ENCODE measurements around the gene PPCDC.
A peak's percentile ranks its signal among the peaks of the same experiment; 100 is the strongest.

The PPCDC gene

DNA sequence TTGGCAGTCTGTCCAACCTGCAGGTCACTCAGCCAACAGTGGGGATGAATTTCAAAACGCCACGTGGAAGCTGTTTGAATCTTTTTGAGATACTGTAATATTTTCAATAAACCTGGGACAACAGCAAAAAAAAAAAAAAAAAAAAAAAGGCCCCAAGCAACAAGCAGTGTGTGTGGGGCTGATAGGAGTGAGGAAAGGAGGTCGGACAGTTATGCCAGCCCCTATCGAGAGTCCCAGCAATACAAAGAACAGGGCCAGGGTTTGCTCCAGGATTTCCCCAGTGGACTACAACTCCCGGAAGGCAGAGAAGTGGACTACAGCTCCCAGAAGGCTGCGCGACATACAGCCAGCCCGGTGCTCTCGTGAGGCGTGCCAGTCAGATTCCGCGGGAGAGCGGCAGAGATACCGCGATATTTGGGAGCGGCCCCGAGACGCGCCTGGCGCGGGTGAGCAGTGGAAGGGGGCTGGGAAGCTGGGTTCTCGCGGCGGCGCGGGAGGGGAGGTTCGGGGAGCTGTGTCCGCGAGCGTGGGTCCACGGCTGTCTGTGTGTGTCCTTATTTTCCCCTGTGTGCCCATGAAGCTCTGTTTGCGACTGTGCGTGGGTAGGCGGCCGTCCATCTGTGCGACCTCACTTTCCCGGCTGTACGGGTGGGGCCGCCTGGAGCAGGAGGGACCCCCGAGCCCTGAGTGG is at the start of gene PPCDC:
Gene PPCDC (plus strand): TSS at position 410 of the 691 bp plus-strand sequence. CDS start 4,729 bp downstream, outside the sequence.
- DNase-seq (ENCODE audit: low read depth): peak; percentile 96

DNA sequence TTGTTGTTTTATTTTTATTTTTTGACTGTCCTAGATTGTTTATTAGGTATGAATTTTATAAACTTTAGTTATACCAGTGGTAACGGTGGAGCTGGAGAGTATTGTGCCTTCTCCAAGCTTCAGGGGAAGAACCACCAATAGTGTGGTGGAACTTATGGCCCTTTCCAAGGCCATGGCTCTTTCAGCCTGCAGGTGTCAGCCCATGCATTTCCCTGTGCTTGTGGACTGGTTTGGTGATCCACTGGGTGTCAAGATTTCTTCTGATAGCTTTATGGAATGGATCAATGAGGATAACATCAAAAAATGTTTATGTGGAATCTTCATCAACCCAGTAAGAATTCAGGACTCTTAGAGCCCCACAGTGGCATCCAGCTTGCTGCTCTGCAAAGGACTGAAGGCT is 47.2 kb upstream of the PPCDC start:
- no peak for DNase-seq (ENCODE audit: low read depth)

- peak; percentile 55 for DNase-seq (ENCODE audit: low read depth)
These were observed 45.8 kb upstream of the PPCDC start for GRCh38 chr15:74977599-74977998.

DNA sequence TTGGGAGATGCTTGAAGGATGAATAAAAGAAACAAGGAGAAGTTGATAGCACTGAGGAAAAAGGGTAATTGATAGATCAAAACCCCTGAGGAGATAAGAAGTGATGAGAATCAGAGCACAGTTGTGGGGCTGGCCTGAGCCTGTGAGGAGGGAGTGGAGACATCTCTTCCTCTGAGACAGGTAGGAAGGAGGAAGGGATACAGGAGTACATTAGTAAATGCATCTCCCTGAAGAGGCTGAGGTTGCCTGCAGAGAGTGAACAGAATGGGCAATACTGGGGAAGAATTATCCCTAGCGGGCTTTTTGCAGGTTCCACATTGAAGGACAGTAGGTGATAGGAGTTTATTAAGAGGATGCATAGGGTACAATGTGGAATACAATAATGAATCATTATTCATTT is 45.3 kb upstream of the PPCDC start:
- DNase-seq (ENCODE audit: low read depth): no peak

GRCh38 chr15:74978503-74978902 is 44.9 kb upstream of the PPCDC start:
- peak; percentile 50 for DNase-seq (ENCODE audit: low read depth)

DNA sequence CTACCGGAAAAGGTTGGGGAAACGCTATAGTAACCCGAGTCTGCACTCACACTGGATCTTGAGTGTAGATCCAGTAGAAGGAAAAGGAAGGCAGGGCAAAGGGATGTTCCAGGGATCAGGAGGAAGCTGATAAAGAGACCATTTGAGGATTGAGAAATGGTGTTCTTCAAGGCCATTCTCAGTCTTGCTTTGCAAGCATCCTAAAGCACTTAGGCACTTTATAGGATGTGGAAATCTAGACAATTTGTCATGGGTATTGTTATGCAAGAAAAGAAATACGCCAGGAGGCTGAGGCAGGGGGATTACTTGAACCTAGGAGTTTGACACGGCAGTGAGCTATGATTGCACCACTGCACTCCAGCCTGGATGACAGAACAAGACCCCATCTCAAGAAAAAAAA is 41.2 kb upstream of the PPCDC start:
- DNase-seq (ENCODE audit: low read depth): no peak

DNA sequence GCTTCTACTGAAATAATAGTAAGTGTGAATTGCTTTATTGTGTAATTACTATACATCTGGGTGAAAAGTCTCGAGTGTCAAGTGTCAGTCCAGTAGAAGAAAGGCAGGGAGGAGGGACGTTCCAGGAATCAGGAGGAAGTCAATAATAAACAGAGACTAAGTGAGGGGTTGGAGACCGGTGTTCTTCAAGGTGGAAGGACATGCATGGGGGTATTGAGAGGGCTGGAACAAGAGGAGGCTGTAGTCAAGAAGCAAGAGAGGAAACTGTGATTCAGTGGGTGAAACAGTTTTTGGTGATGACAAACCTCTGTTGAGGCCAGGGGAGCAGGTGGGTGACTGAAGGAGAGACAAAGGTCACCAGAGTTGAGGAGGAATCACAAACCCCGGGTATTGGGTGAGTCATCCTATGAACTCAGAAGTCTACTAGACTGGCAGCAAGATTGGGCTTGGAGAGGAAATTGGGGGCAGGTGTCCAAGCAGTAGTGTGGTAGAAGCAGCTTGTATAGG is 39.6 kb upstream of the PPCDC start:
- peak; percentile 51 for DNase-seq (ENCODE audit: low read depth)

DNA sequence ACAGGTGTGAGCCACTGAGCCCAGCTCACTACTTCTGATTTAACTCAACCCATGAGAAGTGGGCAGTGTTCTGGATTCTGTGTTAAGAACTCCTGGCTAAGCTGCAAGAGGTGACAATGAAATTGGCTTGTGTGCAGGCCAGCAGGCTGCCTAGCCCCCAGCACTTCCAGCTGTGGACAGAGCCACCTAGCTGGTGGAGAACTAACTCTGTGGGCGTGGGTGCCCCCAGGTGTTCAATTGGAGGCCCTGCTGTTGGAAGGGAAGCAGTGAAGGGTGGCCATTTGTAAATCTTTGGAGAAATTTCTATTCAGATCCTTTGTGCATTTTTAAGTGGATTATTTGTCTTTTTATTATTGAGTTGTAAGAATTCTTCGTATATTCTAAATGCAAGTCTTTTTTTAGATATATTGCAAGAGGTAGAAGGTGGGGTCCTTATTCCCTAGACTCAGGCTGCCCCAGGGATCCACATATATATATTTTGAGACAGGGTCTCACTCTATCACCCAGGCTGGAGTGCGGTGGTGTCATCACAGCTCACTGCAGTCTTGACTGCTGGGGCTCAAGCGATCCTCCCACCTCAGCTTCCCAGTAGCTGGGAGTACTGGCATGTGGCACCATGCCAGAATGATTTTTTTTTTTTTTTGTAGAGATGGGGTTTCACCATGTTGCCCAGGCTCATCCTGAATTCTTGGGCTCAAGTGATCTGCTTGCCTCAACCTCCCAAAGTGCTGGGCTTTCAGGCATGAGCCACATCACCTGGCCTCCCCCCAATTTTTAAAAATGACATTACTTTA is 35.2 kb upstream of the PPCDC start:
- peak; percentile 65 for DNase-seq (ENCODE audit: low read depth)

DNA sequence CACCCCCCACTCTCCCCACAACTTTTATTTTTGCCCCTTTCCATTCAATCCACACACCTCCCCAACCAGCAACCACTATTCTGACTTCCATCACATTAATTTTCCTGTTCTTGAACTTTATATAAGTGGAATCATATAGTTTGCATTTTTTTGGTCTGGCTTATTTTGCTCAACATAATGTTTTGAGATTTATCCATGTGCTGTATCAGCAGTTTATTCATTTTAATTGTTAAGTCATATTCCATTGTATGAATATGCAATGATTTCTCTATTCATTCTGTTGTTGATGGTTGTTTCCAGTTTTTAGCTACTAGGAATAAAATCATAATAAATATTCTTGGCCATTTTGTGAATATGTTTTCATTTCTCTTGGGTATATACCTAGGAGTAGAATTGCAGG is 33.9 kb upstream of the PPCDC start:
- DNase-seq (ENCODE audit: low read depth): no peak

GRCh38 chr15:74992619-74993018 is 30.8 kb upstream of the PPCDC start:
- no peak for DNase-seq (ENCODE audit: low read depth)

GRCh38 chr15:74994236-74994635 is 29.2 kb upstream of the PPCDC start:
- DNase-seq (ENCODE audit: low read depth): no peak

DNA sequence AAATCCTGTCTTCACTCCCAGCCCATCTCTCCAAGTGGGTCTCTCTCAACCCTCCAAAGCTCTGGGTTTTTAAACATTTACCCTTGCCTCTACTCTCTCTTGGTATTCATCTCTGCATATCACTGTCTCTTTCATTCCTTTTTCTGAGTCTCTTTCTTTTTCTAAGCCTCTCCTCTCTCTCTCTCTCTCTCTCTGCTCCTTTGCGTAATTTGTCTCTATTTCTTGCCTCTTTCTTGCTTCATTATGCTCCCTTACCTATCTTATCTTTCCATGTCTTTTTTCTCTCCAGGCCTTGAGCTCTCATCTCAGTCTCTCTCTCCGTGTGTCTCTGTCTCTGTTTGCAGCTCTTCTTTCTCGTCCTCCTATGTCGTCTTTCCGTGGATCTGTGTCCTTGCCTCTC is 28.7 kb upstream of the PPCDC start:
- DNase-seq (ENCODE audit: low read depth): no peak

- peak; percentile 90 for DNase-seq (ENCODE audit: low read depth)
These were observed 28.1 kb upstream of the PPCDC start, which contains the start of gene SCAMP5 for GRCh38 chr15:74995182-74995778. TSS of gene SCAMP5 (plus strand) at chr15:74995563. CDS start at chr15:75011840, 16,277 bp downstream.

GRCh38 chr15:74995779-74996765 is 27.3 kb upstream of the PPCDC start:
- no peak for DNase-seq (ENCODE audit: low read depth)

DNA sequence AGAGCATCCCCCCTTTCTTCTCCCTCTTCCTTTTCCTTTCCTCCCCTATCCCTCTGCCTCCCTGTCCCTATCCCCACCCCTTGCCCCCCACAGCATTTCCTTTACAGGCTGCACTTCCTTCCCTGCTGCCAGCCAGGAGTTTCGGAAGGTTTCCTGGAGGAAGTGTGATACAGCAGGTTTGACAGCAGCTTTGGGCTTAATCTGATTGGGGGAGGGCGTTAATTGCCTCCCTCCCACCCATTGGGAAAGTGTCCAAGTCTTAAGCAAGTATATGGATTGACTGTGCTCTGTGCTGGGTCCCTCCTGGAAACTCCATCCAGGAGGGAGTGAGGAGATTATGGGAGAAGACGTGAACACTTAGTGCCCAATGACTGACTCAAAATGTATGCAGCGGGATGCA is 26.2 kb upstream of the PPCDC start:
- DNase-seq (ENCODE audit: low read depth): no peak

DNA sequence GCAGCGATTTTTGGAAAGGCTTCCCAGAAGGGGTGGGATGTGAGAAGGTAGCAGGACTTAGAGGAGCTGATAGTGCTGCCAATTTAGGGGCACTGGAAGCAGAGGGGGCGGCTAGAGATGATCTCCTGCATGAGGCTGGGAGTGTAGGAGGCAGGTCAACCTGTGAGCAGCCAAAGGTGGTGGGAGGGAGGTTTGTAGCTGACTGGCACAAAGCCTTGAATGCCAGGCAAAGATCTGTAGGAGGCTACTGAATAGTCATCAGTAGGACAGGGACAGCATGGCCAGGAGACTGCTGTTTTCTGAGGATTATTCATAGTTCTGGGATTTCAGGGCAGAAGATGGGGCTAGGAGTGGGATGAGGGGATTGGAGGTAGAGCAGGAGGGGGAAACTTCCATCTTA is 25.8 kb upstream of the PPCDC start:
- no peak for DNase-seq (ENCODE audit: low read depth)

DNA sequence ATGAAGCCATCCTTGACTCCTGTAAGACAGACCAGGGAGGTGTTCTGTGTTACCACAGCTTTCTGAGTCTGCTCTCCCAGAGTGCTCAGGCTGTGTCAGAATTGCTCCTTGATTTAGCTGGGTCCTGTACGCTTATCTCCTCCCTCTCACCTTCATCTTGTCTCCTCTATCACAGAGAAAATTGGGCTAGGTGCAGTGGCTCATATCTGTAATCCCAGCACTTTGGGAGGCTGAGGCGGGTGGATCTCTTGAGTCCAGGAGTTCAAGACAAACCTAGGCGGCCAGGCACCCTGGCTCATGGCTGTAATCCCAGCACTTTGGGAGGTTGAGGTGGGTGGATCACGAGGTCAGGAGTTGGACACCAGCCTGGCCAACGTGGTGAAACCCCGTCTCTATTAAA is 22.1 kb upstream of the PPCDC start:
- DNase-seq (ENCODE audit: low read depth): no peak

DNA sequence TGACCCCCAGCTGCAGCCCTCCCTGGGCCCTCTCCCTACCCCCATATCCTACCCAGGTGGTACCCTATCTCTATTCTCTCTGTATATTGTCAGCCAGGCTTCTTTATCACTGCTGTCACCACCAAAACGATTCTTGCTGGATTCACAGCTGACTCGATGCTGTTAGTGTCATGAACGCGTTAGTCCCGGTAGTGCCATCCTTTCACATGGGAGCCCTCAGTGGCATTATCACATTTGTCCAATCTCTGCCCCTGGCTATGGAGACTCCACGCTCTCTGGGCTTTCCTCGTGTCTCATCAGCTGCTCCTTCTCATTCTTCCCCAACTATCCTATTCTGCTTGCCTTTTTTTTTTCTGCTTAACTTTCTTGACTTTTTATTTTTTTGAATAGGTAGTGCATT is 21.0 kb upstream of the PPCDC start:
- no peak for DNase-seq (ENCODE audit: low read depth)

- no peak for DNase-seq (ENCODE audit: low read depth)
These were observed 16.2 kb upstream of the PPCDC start for GRCh38 chr15:75007216-75007615.

GRCh38 chr15:75008221-75008625 is 15.2 kb upstream of the PPCDC start:
- no peak for DNase-seq (ENCODE audit: low read depth)

GRCh38 chr15:75008629-75009326 is 14.6 kb upstream of the PPCDC start:
- DNase-seq (ENCODE audit: low read depth): no peak
